Posterior cingulate gyrus (tissue), 11 donors: ENCODE data around the gene RAC3.
A peak's percentile ranks its signal among the peaks of the same experiment; 100 is the strongest.

Experiments used
- DNase-seq, 10 donors: peaks; one replicate each; pipeline versions ENCODE4 v3.0.0 to v3.0.0-alpha.2; 2020 to 2021; ENCODE audit warnings: mixed read lengths in 3 of 10
- intact Hi-C: fragments of 100-400 bp; cut with DNase I; formaldehyde crosslinking; loops from one replicate; pipeline ENCODE4 v1.15.1; 2023

RAC3 gene

GRCh38 chr17:81998691-81999438, 32.6 kb upstream of the RAC3 start:
- intact Hi-C loops = no loop called here
- DNase-seq = peak in 1 of 10 donors; percentile 69

GRCh38 chr17:81999587-81999975, 31.9 kb upstream of the RAC3 start:
- intact Hi-C loops = no loop called here
- DNase-seq = no peak

GRCh38 chr17:81999976-82000802, 31.3 kb upstream of the RAC3 start:
- no peak for DNase-seq
- intact Hi-C loops = no loop called here

GRCh38 chr17:82000803-82001570, 30.5 kb upstream of the RAC3 start:
- no peak for DNase-seq
- intact Hi-C loops = no loop called here

- intact Hi-C loops = no loop called here
- DNase-seq = no peak
These were observed 29.9 kb upstream of the RAC3 start for GRCh38 chr17:82001571-82002056.

- intact Hi-C loops = no loop called here
These were observed 27.8 kb upstream of the RAC3 start for GRCh38 chr17:82003411-82004381.

GRCh38 chr17:82004517-82005455, 26.7 kb upstream of the RAC3 start:
- intact Hi-C loops = no loop called here

More at GRCh38 chr17:82003411-82004381, 27.8 kb upstream of the RAC3 start:
- no peak for DNase-seq

GRCh38 chr17:82005701-82006348, 25.7 kb upstream of the RAC3 start:
- DNase-seq = no peak
- intact Hi-C loops = no loop called here

More at GRCh38 chr17:82004517-82005455, 26.7 kb upstream of the RAC3 start:
- DNase-seq = no peak

- peak in 1 of 10 donors; percentile 47 for DNase-seq
- intact Hi-C loops = no loop called here
These were observed 24.8 kb upstream of the RAC3 start for GRCh38 chr17:82006468-82007227.

- DNase-seq = no peak
- intact Hi-C loops = no loop called here
These were observed 24.3 kb upstream of the RAC3 start for GRCh38 chr17:82007228-82007494.

- intact Hi-C loops = no loop called here
- DNase-seq = no peak
These were observed 23.8 kb upstream of the RAC3 start for GRCh38 chr17:82007495-82008257.

GRCh38 chr17:82008258-82008940, 23.1 kb upstream of the RAC3 start:
- intact Hi-C loops = no loop called here
- DNase-seq = no peak

GRCh38 chr17:82008941-82009405, 22.5 kb upstream of the RAC3 start:
- intact Hi-C loops = no loop called here
- no peak for DNase-seq

- DNase-seq = no peak
- intact Hi-C loops = no loop called here
These were observed 22.1 kb upstream of the RAC3 start for GRCh38 chr17:82009413-82009812.

GRCh38 chr17:82010575-82011525, 20.6 kb upstream of the RAC3 start:
- intact Hi-C loops = no loop called here
- DNase-seq = no peak
